ENCODE data around the gene NRIP2.

Gene NRIP2

GRCh38 chr12:2857021-2857431 is 22.2 kb upstream of the NRIP2 start, which contains the start of gene TEX52:
Gene TEX52 (minus strand): TSS chr12:2857039. CDS start chr12:2857026, 13 bp downstream.
- no peak for DNase-seq (ENCODE audit: low read depth)
- no peak within 1 kb of the TSS for H3K4me3 ChIP-seq (ENCODE audit: low read length)
- TF ChIP-seq, protein P1, sequence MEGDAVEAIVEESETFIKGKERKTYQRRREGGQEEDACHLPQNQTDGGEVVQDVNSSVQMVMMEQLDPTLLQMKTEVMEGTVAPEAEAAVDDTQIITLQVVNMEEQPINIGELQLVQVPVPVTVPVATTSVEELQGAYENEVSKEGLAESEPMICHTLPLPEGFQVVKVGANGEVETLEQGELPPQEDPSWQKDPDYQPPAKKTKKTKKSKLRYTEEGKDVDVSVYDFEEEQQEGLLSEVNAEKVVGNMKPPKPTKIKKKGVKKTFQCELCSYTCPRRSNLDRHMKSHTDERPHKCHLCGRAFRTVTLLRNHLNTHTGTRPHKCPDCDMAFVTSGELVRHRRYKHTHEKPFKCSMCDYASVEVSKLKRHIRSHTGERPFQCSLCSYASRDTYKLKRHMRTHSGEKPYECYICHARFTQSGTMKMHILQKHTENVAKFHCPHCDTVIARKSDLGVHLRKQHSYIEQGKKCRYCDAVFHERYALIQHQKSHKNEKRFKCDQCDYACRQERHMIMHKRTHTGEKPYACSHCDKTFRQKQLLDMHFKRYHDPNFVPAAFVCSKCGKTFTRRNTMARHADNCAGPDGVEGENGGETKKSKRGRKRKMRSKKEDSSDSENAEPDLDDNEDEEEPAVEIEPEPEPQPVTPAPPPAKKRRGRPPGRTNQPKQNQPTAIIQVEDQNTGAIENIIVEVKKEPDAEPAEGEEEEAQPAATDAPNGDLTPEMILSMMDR (IDR thresholded peaks at IDR 0.05; ENCODE audit: insufficient read depth, low read depth, low read length, missing control alignments): no peak

DNA sequence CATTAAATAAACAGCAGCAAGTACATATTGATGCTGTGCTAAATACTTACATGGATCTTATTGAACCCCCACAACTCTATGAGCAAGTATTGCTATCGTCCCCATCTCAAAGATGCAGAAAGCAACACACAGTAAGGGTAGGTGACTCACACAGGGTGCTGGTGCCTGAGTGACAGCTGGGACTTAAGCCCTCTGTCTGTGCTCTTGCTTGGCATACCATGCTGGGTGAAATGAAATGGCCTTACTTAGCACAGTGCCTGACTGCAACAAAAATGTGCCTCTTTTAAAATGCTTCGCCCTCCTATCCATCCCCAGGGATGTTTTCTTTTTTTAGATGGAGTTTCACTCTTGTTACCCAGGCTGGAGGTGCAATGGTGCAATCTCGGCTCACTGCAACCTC is 21.2 kb upstream of the NRIP2 start:
- no peak for DNase-seq (ENCODE audit: low read depth)
- no peak overlapping the region for H3K4me3 ChIP-seq (ENCODE audit: low read length)
- TF ChIP-seq, protein P1 (IDR thresholded peaks at IDR 0.05; ENCODE audit: insufficient read depth, low read depth, low read length, missing control alignments): no peak

- no peak for DNase-seq (ENCODE audit: low read depth)
- H3K4me3 ChIP-seq (ENCODE audit: low read length): no peak overlapping the region
- TF ChIP-seq, protein P1 (IDR thresholded peaks at IDR 0.05; ENCODE audit: insufficient read depth, low read depth, low read length, missing control alignments): no peak
These were observed 20.7 kb upstream of the NRIP2 start for GRCh38 chr12:2855546-2855945.

DNA sequence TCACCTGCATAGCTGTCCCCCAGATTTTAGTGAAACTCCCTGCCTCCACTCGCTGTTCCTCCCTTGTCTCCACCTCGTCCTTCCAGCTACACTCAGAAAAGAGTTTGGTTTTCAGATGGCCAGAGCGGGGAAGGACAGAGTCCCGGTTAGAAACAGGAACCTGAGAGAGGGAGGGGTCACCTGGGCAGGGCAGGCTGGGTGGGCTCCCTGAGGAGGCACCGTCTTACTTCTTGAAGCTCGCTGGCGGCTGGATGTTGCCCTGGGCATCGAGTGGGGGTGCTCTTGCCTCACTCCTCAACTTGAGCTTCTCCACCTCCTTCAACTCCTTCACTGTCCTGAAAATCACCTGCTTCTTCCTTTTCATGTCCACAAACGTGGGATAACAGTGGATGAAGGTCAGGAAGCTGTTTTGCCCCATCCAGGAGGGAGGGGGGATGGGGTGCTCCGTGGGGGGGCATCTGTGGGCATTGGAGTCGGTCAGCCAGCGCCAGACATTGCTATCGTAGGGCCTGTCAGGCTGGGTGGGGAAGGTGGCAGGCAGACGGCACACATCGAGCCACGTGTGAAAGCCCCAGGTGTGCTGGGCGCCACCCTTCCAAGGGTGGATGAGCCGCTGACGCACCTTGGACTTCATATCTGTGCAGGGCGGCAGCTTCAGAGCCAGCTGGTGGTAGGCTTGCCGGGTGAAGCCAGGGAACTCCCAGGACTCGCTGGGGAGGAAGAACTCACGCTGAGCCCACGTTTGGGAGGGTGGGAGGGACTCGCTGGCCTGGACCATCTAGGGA is 20.0 kb upstream of the NRIP2 start:
- TF ChIP-seq, protein P1 (IDR thresholded peaks at IDR 0.05; ENCODE audit: insufficient read depth, low read depth, low read length, missing control alignments): no peak
- no peak overlapping the region for H3K4me3 ChIP-seq (ENCODE audit: low read length)
- no peak for DNase-seq (ENCODE audit: low read depth)

- DNase-seq (ENCODE audit: low read depth): peak; percentile 66
- no peak overlapping the region for H3K4me3 ChIP-seq (ENCODE audit: low read length)
- TF ChIP-seq, protein P1 (IDR thresholded peaks at IDR 0.05; ENCODE audit: insufficient read depth, low read depth, low read length, missing control alignments): peak; percentile 85
These were observed 18.8 kb upstream of the NRIP2 start for GRCh38 chr12:2853626-2854025.

DNA sequence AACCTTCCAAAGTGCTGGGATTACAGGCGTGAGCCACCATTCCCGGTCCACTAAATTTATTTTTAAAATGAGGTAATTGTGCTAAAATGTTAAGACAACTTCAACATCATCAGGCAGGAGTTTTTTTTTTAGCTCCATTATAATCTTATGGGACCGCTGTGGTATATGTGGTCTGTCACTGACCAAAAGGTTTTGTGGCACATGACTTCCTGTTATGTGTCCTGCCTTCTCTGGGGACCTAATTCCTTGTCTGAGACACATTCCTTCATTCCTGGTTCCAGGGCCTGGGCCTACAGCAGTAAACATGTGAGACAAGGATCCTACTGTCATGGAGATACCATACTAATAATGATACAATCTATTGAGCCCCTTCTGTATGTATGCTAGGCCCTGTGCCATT is 17.1 kb upstream of the NRIP2 start:
- no peak overlapping the region for H3K4me3 ChIP-seq (ENCODE audit: low read length)

More for the DNA sequence above, 17.1 kb upstream of the NRIP2 start:
- TF ChIP-seq, protein P1 (IDR thresholded peaks at IDR 0.05; ENCODE audit: insufficient read depth, low read depth, low read length, missing control alignments): no peak
- no peak for DNase-seq (ENCODE audit: low read depth)

All from epithelial cell of esophagus (primary cell).